Breast epithelium (tissue), 3 donors: ENCODE data around the gene RAB8A.

Experiments used
- CTCF ChIP-seq, 3 donors: fragments of 450-650 bp; IDR thresholded peaks; one replicate each; pipeline ENCODE4 v1.5.1; 2016 to 2017; ENCODE audit warnings: antibody characterized with exemption in 3 of 3, mild to moderate bottlenecking in 3 of 3, moderate library complexity in 3 of 3
- POLR2AphosphoS5 ChIP-seq, 3 donors: sonication (generic); formaldehyde crosslinking; IDR thresholded peaks; one replicate each; pipeline ENCODE4 v1.6.1; 2017; ENCODE audit warnings: antibody characterized with exemption in 3 of 3

DNA sequence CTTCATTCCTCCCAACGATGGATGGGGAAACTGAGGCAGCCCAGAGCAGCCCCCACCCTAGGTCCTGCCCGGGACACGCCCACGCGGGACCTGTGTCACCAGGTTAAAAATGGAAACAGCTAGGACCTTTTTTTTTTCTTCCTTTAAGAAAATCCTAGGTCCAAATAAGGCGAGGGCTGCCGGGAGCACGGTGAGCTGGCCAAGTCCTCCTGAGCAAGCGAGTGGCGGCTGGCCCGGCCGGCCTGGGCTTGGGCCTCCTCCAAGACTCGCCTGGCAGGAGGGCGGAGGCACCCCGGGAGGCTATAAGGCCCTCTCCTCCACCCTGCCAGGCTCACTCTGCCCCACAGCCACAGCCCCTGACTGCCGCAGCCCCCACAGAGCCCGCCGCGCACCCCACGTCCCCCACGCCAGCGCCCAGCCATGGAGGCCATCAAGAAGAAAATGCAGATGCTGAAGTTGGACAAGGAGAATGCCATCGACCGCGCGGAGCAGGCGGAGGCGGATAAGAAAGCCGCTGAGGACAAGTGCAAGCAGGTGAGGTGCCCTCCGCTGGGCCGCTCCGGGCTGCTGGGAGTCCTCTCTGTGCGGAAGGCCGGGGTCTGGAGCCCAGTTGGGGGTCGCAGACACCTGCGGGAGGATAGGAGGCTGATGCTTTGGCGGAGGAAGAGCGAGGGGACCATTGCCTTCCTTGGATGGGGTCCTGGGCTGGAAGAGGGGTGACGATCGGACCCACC, 44.3 kb upstream of the RAB8A start:
- no peak for TF ChIP-seq CTCF (IDR thresholded peaks at IDR 0.05)
- peak; percentile 66 to 91 (median 69) for TF ChIP-seq POLR2AphosphoS5 (IDR thresholded peaks at IDR 0.05)
